K562 (cell line): ENCODE measurements around the gene MACROH2A2. TPM values are rescaled to one million over a fixed set of nuclear protein-coding genes. Genes with fewer than 3 reads are reported as not detected.

Source experiments
- ATAC-seq: fragments of 200-7000 bp; cut with Tn5 transposase; 3 replicates; pipeline ENCODE4 v1.9.1; 2020; ENCODE audit warnings: moderate library complexity
- BruUV-seq: library from RNA; stranded (reverse); fragments of 400-500 nt; replicated peaks from 2 replicates; lab custom pipeline; 2021; lab: Mats Ljungman, UMichigan
- CTCF ChIA-PET: fragments of 300-600 bp; formaldehyde crosslinking; extraction: SDS; loops from one replicate; lab custom pipeline; 2021; ENCODE audit warnings: low intra/inter-chr PET ratio; lab: Yijun Ruan, JAX
- POLR2A ChIA-PET: fragments of 300-600, 350-650 bp; sonication (Branson Sonifier 250); formaldehyde crosslinking; extraction: SDS; loops from one replicate; lab custom pipeline; 2021; ENCODE audit warnings: antibody characterized with exemption, inconsistent platforms; lab: Yijun Ruan, JAX
- DNase-seq, 4 experiments: peaks; one replicate each; pipeline versions ENCODE4 v3.0.0 to v3.0.0-alpha.2; 2011 to 2018; ENCODE audit warnings: low spot score in 3 of 4, mixed read lengths in 3 of 4; ENCODE audit errors: extremely low read depth in 1 of 4
- FAIRE-seq: peaks from 2 replicates; lab custom pipeline; 2011; peaks lifted over from hg19 to GRCh38; lab: Jason Lieb, UNC
- H2AFZ ChIP-seq: 2 replicates; pipeline ENCODE4 v1.6.0; 2011; ENCODE audit warnings: low read depth, low read length, control low read depth, inconsistent platforms
- H3K27ac ChIP-seq: fragments of 200-600 bp; 3 replicates; pipeline ENCODE4 v1.8.0; 2011; ENCODE audit warnings: low read depth, mild to moderate bottlenecking, control low read depth, inconsistent platforms, low read length, moderate library complexity, mixed read lengths; ENCODE audit errors: extremely low read depth
- H3K27me3 ChIP-seq, 2 experiments: fragments of 300-600 bp in 1 of 2; 2 replicates in 1 of 2; 3 replicates in 1 of 2; pipeline versions ENCODE4 v1.6.0 to v1.8.0; 2011; ENCODE audit warnings: inconsistent platforms in 2 of 2, low read length in 2 of 2, mild to moderate bottlenecking in 1 of 2, mixed read lengths in 1 of 2, moderate library complexity in 1 of 2; ENCODE audit not compliant: control insufficient read depth in 2 of 2, insufficient read depth in 2 of 2
- H3K36me3 ChIP-seq: fragments of 300-600 bp; 3 replicates; pipeline ENCODE4 v1.8.0; 2011; ENCODE audit warnings: mild to moderate bottlenecking, low read length, inconsistent platforms; ENCODE audit not compliant: control insufficient read depth, insufficient read depth
- H3K4me1 ChIP-seq, 2 experiments: fragments of 200-600 bp in 1 of 2; replicated peaks in 1 of 2; 2 replicates in 1 of 2; 3 replicates in 1 of 2; pipeline versions ENCODE4 v1.5.1 to v1.8.0; 2011; ENCODE audit warnings: inconsistent platforms in 2 of 2, low read length in 2 of 2, mild to moderate bottlenecking in 1 of 2, mixed read lengths in 1 of 2, moderate library complexity in 1 of 2; ENCODE audit not compliant: control insufficient read depth in 2 of 2, insufficient read depth in 2 of 2
- H3K4me2 ChIP-seq: 2 replicates; pipeline ENCODE4 v1.6.1; 2011; ENCODE audit warnings: low read length, control low read depth, inconsistent platforms, mixed read lengths; ENCODE audit not compliant: insufficient read depth
- H3K4me3 ChIP-seq: fragments of 200-600 bp; sonication (generic), shearing (Covaris generic); 2 replicates; pipeline ENCODE4 v1.5.1; 2016; ENCODE audit warnings: control low read depth, inconsistent platforms
- H3K79me2 ChIP-seq: fragments of 200-600 bp; 3 replicates; pipeline ENCODE4 v1.8.0; 2011; ENCODE audit warnings: low read length, inconsistent platforms; ENCODE audit not compliant: control insufficient read depth, insufficient read depth
- H3K9ac ChIP-seq, 2 experiments: 2 replicates each; pipeline versions ENCODE4 v1.6.0 to v1.6.1; 2011; ENCODE audit warnings: low read depth in 2 of 2, low read length in 2 of 2, control low read depth in 1 of 2, inconsistent platforms in 1 of 2, mild to moderate bottlenecking in 1 of 2, mixed read lengths in 1 of 2; ENCODE audit not compliant: insufficient read depth in 1 of 2
- H3K9me1 ChIP-seq: one replicate; pipeline ENCODE4 v1.6.0; 2011; ENCODE audit warnings: inconsistent platforms, mild to moderate bottlenecking, low read length, moderate library complexity; ENCODE audit not compliant: control insufficient read depth, insufficient read depth
- H3K9me3 ChIP-seq: replicated peaks from 2 replicates; pipeline ENCODE4 v1.5.1; 2011; ENCODE audit warnings: low read depth, low read length, inconsistent platforms; ENCODE audit not compliant: control insufficient read depth, insufficient read depth
- H4K20me1 ChIP-seq: replicated peaks from 2 replicates; pipeline ENCODE4 v1.6.1; 2011; ENCODE audit warnings: low read length, inconsistent platforms, mixed read lengths; ENCODE audit not compliant: control insufficient read depth, insufficient read depth
- CHCHD3 ChIP-seq: fragments of 250-450 bp; sonication (Bioruptor Pico); IDR thresholded peaks from 2 replicates; pipeline ENCODE4 v2.1.2; 2022; ENCODE audit warnings: mild to moderate bottlenecking
- POLR2B ChIP-seq: fragments of 450-650 bp; IDR thresholded peaks from 2 replicates; pipeline ENCODE4 v1.6.1; 2018; ENCODE audit warnings: low read depth; ENCODE audit not compliant: partially characterized antibody
- TBP ChIP-seq: optimal IDR thresholded peaks from 2 replicates; pipeline ENCODE3; 2011; ENCODE audit warnings: low read depth, low read length, improper control_type of control experiment
- ZBED1 ChIP-seq: IDR thresholded peaks from 2 replicates; pipeline ENCODE4 v1.6.1; 2014
- ZFPM2 ChIP-seq: fragments of 250-450 bp; sonication (Bioruptor Pico); IDR thresholded peaks from 2 replicates; pipeline ENCODE4 v1.5.1; 2022; ENCODE audit warnings: mild to moderate bottlenecking
- ZFX ChIP-seq: sonication (generic); formaldehyde crosslinking; IDR thresholded peaks from 2 replicates; pipeline ENCODE4 v1.8.0; 2022; ENCODE audit warnings: mild to moderate bottlenecking, missing genetic modification reagents, moderate library complexity
- ZNF589 ChIP-seq: fragments of 200-800 bp; sonication (Bioruptor generic); IDR thresholded peaks from 2 replicates; pipeline ENCODE4 v1.6.1; 2016; ENCODE audit warnings: low read depth, missing genetic modification characterization, missing compliant biosample characterization
- WGBS: fragments of 100-300 bp; shearing (Covaris generic); methylation state at CpG from one replicate; pipeline ENCODE4 v1.1.6; 2016; ENCODE audit warnings: low coverage, mixed read lengths; ENCODE audit not compliant: insufficient coverage; ENCODE audit errors: missing lambda C conversion rate; 5-methylcytosine and 5-hydroxymethylcytosine counted together
- in situ Hi-C: fragments of 300-500 bp; cut with MboI; formaldehyde crosslinking; loops from 4 replicates; pipeline ENCODE4 v1.15.0; 2018; ENCODE audit warnings: inconsistent platforms, mixed read lengths
- intact Hi-C: fragments of 100-400 bp; cut with micrococcal nuclease; formaldehyde crosslinking; loops from 2 replicates; pipeline ENCODE4 v1.14.2; 2022
- polyA plus RNA-seq, 8 experiments: library from polyadenylated mRNA; depleted of rRNA in 4 of 8; stranded (reverse) in 5 of 8; unstranded in 3 of 8; fragments of >200 nt; fragmentation: Nextera tagmentation in 2 of 8; fragmentation: Illumina TruSeq in 1 of 8; extraction: Ambion mirVana in 2 of 8; extraction: Trizol in 1 of 8; gene quantifications; 2 replicates each; pipeline versions ENCODE4 v1.2.1 to v1.2.3, GENCODE V29; 2011 to 2014; ENCODE audit warnings: inconsistent platforms in 1 of 8, missing spikeins in 1 of 8
- total RNA-seq, 7 experiments: library from RNA; depleted of rRNA in 6 of 7; stranded (reverse); fragments of >200 nt in 6 of 7; fragmentation: Illumina TruSeq in 2 of 7; extraction: Trizol in 2 of 7; gene quantifications; 2 replicates each; pipeline versions ENCODE4 v1.2.1 to v1.2.3, GENCODE V29; 2011 to 2021; ENCODE audit warnings: low replicate concordance in 1 of 7
- TF ChIP-seq, protein P1 (sequence below): fragments of 200-600 bp; sonication (generic); IDR thresholded peaks from one replicate; pipeline ENCODE4 v1.6.1; 2012; ENCODE audit warnings: mild to moderate bottlenecking, low read depth, low read length, inconsistent platforms
- TF ChIP-seq, protein P2 (sequence below): IDR thresholded peaks from 2 replicates; pipeline ENCODE4 v1.6.1; 2012; ENCODE audit warnings: low read depth, low read length, improper control_type of control experiment, borderline replicate concordance

The MACROH2A2 gene
- total and polyA plus RNA-seq, 9 of the 15 experiments (the other 6 are each of a cell fraction or from before 2014, with no cell fraction given): 0.07 TPM; not detected in 8

DNA sequence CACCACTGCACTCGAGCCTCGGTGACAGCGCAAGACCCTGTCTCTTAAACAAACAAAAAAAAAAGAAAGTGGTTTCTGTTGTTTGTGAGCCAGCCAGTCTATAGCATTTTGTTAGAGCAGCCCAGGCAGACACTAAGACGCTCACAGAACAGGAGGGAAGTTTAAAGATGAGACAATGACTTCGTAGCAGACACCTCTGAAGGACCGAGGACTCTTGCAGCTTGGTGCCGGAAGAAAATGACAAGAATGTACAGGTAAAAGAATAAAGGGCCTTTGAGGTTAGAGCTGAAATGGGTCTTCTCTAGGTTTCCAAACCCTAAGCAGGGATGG is 39.7 kb downstream of the MACROH2A2 start:
- no peak overlapping the region for H2AFZ ChIP-seq
- H3K4me2 ChIP-seq: no peak overlapping the region
- DNase-seq (no peak), ATAC-seq (no peak), FAIRE-seq (no peak)
- in situ Hi-C loops (no loop called here), intact Hi-C loops (no loop called here)
- no peak overlapping the region for H3K4me3 ChIP-seq
- H3K27ac ChIP-seq: no peak overlapping the region
- no TSS peak for BruUV-seq
- peaks cover 0 to 5% of the 10 kb centered on the region in 2 experiments; a peak in 3 of 5 replicates for H3K4me1 ChIP-seq
- H3K79me2 ChIP-seq: no peaks in the 10 kb centered on the region
- H4K20me1 ChIP-seq: no peaks in the 10 kb centered on the region
- no peaks in the 10 kb centered on the region for H3K9me3 ChIP-seq
- ChIA-PET POLR2A (interaction anchor here (0.7 to 1.4 kb wide), 2 partner anchors 12 to 383 kb away, joined by 3 to 7 read pairs; no protein-coding TSS in a partner anchor), CTCF (no interaction called here)
- H3K9me1 ChIP-seq: no peaks in the 10 kb centered on the region
- no peak overlapping the region for H3K9ac ChIP-seq
- 19% methylated on average over 7 of the region's 7 CpGs for WGBS
- H3K36me3 ChIP-seq: no peaks in the 10 kb centered on the region
- peaks cover 51 to 58% of the 10 kb centered on the region in 2 experiments for H3K27me3 ChIP-seq
- TF ChIP-seq, protein P1, sequence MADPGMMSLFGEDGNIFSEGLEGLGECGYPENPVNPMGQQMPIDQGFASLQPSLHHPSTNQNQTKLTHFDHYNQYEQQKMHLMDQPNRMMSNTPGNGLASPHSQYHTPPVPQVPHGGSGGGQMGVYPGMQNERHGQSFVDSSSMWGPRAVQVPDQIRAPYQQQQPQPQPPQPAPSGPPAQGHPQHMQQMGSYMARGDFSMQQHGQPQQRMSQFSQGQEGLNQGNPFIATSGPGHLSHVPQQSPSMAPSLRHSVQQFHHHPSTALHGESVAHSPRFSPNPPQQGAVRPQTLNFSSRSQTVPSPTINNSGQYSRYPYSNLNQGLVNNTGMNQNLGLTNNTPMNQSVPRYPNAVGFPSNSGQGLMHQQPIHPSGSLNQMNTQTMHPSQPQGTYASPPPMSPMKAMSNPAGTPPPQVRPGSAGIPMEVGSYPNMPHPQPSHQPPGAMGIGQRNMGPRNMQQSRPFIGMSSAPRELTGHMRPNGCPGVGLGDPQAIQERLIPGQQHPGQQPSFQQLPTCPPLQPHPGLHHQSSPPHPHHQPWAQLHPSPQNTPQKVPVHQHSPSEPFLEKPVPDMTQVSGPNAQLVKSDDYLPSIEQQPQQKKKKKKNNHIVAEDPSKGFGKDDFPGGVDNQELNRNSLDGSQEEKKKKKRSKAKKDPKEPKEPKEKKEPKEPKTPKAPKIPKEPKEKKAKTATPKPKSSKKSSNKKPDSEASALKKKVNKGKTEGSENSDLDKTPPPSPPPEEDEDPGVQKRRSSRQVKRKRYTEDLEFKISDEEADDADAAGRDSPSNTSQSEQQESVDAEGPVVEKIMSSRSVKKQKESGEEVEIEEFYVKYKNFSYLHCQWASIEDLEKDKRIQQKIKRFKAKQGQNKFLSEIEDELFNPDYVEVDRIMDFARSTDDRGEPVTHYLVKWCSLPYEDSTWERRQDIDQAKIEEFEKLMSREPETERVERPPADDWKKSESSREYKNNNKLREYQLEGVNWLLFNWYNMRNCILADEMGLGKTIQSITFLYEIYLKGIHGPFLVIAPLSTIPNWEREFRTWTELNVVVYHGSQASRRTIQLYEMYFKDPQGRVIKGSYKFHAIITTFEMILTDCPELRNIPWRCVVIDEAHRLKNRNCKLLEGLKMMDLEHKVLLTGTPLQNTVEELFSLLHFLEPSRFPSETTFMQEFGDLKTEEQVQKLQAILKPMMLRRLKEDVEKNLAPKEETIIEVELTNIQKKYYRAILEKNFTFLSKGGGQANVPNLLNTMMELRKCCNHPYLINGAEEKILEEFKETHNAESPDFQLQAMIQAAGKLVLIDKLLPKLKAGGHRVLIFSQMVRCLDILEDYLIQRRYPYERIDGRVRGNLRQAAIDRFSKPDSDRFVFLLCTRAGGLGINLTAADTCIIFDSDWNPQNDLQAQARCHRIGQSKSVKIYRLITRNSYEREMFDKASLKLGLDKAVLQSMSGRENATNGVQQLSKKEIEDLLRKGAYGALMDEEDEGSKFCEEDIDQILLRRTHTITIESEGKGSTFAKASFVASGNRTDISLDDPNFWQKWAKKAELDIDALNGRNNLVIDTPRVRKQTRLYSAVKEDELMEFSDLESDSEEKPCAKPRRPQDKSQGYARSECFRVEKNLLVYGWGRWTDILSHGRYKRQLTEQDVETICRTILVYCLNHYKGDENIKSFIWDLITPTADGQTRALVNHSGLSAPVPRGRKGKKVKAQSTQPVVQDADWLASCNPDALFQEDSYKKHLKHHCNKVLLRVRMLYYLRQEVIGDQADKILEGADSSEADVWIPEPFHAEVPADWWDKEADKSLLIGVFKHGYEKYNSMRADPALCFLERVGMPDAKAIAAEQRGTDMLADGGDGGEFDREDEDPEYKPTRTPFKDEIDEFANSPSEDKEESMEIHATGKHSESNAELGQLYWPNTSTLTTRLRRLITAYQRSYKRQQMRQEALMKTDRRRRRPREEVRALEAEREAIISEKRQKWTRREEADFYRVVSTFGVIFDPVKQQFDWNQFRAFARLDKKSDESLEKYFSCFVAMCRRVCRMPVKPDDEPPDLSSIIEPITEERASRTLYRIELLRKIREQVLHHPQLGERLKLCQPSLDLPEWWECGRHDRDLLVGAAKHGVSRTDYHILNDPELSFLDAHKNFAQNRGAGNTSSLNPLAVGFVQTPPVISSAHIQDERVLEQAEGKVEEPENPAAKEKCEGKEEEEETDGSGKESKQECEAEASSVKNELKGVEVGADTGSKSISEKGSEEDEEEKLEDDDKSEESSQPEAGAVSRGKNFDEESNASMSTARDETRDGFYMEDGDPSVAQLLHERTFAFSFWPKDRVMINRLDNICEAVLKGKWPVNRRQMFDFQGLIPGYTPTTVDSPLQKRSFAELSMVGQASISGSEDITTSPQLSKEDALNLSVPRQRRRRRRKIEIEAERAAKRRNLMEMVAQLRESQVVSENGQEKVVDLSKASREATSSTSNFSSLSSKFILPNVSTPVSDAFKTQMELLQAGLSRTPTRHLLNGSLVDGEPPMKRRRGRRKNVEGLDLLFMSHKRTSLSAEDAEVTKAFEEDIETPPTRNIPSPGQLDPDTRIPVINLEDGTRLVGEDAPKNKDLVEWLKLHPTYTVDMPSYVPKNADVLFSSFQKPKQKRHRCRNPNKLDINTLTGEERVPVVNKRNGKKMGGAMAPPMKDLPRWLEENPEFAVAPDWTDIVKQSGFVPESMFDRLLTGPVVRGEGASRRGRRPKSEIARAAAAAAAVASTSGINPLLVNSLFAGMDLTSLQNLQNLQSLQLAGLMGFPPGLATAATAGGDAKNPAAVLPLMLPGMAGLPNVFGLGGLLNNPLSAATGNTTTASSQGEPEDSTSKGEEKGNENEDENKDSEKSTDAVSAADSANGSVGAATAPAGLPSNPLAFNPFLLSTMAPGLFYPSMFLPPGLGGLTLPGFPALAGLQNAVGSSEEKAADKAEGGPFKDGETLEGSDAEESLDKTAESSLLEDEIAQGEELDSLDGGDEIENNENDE: no peak
- TF ChIP-seq ZFX (CRISPR knock-in tag) (no peak), ZNF589 (no peak), POLR2B (no peak), ZFPM2 (CRISPR knock-in tag) (no peak), TBP (no peak), ZBED1 (no peak), CHCHD3 (CRISPR knock-in tag) (no peak)
- TF ChIP-seq, protein P2, sequence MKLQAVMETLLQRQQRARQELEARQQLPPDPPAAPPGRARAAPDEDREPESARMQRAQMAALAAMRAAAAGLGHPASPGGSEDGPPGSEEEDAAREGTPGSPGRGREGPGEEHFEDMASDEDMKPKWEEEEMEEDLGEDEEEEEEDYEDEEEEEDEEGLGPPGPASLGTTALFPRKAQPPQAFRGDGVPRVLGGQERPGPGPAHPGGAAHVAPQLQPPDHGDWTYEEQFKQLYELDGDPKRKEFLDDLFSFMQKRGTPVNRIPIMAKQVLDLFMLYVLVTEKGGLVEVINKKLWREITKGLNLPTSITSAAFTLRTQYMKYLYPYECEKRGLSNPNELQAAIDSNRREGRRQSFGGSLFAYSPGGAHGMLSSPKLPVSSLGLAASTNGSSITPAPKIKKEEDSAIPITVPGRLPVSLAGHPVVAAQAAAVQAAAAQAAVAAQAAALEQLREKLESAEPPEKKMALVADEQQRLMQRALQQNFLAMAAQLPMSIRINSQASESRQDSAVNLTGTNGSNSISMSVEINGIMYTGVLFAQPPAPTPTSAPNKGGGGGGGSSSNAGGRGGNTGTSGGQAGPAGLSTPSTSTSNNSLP: no peak
